Suprapubic skin (tissue), 3 donors: ENCODE data around the gene AUTS2.

ENCODE experiments used
- CTCF ChIP-seq, 2 donors: fragments of 200-600 bp in 1 of 2; fragments of 450-650 bp in 1 of 2; sonication (generic) in 1 of 2; IDR thresholded peaks; one replicate each; pipeline ENCODE4 v1.5.1; 2016 to 2019; ENCODE audit warnings: antibody characterized with exemption in 2 of 2, mild to moderate bottlenecking in 1 of 2, moderate library complexity in 1 of 2
- EP300 ChIP-seq: sonication (generic); formaldehyde crosslinking; IDR thresholded peaks from one replicate; pipeline ENCODE4 v1.6.1; 2017; ENCODE audit warnings: antibody characterized with exemption
- POLR2A ChIP-seq, 2 donors: fragments of 450-650 bp; IDR thresholded peaks; one replicate each; pipeline ENCODE4 v1.6.1; 2017; ENCODE audit warnings: antibody characterized with exemption in 2 of 2, mild to moderate bottlenecking in 2 of 2, moderate library complexity in 2 of 2

- TF ChIP-seq EP300: no peak
- no peak for TF ChIP-seq POLR2A (IDR thresholded peaks at IDR 0.05)
- TF ChIP-seq CTCF (IDR thresholded peaks at IDR 0.05): no peak
Measured at GRCh38 chr7:70314221-70314620, 715.9 kb downstream of the AUTS2 start.
